ENCODE data around the gene TEX54.
A peak's percentile ranks its signal among the peaks of the same experiment; 100 is the strongest.
"Not testable (repeated sequence)": the region's sequence is repeated elsewhere in the genome, so short reads cannot be mapped to it uniquely, and the experiment has no call there.

TEX54 gene

DNA sequence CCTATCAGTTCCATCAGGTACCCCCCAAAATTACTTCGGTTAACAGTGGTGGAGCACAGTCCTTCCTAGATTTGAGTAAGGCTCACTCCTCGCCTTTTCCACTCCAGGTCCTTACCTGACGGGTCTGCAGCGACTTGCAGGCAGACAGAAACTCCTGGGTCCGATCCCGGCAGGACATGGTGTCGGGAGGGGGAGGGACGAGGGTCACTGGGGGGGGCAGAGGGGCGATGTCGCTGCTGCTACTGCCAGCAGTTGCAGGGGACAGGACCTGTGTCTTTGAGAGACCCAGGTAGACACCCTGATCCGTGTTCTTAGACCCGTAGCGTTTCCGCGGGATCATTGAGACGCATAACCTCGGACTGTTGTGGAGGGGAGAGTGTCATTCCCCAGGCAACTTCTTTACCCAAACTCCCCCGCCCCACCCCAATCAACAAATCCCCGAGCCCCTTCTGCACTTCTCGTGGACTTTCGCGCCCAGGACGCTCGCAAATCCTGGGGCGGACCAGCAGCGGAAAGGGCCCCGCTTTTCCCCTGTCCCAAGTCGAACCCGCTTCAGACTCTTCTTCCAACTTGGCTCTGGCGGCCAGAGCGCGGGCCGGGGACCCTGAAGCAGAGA is 1.6 kb downstream of the TEX54 start:
- DNase-seq, result peak; percentile 36

DNA sequence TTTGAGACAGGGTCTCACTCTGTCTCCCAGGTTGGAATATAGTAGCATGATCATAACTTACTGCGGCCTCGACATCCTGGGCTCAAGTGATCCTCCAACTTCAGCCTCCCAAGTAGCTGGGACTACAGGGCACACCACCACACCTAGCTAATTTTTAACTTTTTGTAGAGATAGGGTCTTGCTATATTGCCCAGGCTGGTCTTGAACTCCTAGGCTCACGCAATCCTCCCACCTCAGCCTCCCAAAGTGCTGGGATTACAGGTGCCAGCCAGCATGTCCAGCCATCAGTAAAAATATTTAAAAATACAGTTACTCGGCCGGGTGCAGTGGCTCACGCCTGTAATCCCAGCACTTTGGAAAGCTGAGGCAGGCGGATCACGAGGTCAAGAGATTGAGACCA is 4.5 kb downstream of the TEX54 start:
- not testable (repeated sequence) for DNase-seq

- DNase-seq, result no peak
These were observed 9.0 kb downstream of the TEX54 start for GRCh38 chr11:62823677-62824076.

DNA sequence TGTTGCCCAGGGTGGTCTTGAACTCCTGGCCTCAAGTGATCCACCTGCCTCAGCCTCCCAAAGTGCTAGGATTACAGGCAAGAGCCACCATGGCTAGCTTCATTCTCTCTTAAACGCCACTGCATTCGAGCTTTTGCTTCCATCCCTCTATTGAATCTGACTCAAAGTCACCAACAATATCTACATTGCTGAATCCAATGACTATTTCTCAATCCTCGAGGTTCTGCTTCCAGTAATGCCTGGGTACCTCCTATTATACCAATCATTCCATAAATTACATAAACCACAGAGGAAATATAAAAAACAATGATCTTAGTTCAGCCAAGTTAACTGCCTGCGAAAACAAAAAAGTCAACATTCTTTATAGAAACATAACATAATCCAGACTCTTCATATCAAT is 15.5 kb downstream of the TEX54 start:
- no peak for DNase-seq

GRCh38 chr11:62816557-62816956 is 16.1 kb downstream of the TEX54 start:
- DNase-seq, result no peak

DNA sequence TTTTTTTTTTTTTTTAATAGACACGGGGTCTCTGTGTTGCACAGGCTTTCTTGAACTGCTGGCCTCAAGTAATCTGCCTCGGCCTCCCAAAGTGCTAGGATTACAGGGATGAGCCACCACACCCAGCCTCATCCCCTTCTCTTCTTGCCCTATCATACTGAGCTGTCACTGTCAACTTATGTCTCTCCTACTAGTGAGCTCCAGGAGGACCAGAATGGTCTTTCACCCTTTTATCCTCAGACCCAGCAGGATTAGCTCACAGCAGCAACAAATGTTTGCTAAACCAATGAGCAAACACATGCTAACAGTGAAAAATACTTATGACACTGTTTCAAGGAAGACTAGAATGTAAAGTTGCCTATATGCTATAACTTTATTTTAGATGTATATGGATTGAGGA is 21.0 kb downstream of the TEX54 start:
- DNase-seq, result no peak

- DNase-seq, result no peak
These were observed 21.9 kb downstream of the TEX54 start for GRCh38 chr11:62810748-62811147.

DNA sequence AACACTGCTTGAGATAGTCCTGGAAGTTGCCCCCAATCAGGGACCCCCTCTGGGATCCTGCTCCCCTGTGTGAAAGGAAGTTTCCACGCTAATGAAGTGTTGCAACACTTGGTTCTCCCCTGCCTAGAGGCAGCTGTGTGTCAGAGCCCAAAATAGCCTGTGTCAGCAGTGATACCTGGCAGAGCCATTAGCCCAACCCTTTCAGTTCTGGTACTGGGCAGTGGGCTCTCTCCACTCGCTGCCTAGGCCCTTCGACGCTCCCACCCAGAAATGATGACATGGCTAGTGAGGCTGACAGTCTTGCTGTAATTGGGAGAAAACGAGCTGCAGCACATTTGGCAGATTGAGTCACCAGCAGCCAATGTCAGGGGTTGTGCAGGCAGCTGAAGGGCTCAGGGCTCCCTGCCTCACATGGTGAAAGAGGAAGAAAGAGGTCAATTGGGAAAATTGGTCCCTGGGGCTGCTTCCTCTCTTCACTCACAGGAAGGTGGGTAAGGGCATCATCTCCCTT is 26.0 kb downstream of the TEX54 start:
- DNase-seq, result no peak

DNA sequence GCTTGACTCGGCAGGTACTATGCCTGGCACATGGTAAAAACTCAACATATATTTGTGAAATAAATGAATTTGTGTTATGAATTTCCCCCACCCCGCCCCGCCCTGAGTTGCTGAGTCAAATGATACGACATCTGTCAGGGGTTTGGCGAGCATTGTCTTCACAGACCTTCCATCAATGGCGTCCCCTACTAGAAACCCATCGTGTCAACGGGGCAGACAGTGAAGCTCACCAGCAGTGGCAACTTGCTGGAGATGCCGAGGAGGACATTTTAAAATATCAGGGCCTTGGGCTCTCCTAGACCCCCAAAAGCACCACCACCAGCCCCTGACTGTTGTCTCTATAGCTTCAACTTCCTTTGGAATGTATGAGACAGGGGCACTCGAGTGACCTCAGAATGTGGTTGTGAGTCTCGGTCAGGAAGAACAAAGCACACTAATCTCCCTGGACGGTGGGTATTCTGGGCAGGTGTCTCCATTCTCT is 26.6 kb downstream of the TEX54 start:
- DNase-seq, result no peak

DNA sequence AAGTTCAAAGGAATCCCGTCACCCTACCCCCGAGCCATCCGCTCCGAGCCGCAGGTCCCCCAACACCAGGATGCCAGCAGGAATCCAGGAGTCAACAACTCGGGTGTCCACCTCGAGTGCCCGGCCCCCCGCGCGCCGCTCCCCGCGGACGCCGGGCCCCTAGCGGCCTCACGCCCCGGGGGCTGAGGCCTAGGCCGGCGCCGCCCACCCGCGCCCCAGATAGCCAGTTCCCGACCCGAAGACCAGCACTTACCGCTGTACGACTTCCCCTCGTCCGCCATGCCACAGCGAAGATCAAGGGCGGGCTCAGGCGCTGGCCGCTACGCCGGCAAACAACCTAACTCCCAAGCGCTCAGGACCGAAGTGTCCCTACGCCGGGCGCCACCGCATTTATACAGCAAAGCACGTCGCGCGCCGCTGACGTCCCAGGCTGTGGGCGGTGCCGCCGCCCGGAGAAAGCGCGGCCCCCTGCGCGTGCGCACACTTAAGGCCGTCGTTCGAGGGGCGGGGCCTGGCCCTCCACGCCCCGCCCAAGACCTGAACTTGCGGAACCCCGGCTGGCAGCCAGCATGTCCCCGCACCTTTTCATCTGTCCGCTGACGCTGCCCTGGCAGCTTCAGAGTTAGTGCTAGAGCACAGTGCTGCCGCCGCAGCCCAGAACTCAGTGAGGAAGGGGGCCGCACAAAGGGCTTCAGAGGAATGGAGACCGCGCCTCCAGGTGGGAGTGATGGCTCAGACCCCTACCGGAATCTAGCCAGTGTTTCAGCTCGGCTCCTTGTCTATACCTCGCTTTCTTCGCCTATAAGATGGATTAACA is 27.4 kb downstream of the TEX54 start, which contains the start of gene NXF1:
TSS of gene NXF1 (minus strand) at position 365 of the 817 bp plus-strand sequence. CDS start at position 281, 84 bp downstream.
- DNase-seq, result peak; percentile 88

DNA sequence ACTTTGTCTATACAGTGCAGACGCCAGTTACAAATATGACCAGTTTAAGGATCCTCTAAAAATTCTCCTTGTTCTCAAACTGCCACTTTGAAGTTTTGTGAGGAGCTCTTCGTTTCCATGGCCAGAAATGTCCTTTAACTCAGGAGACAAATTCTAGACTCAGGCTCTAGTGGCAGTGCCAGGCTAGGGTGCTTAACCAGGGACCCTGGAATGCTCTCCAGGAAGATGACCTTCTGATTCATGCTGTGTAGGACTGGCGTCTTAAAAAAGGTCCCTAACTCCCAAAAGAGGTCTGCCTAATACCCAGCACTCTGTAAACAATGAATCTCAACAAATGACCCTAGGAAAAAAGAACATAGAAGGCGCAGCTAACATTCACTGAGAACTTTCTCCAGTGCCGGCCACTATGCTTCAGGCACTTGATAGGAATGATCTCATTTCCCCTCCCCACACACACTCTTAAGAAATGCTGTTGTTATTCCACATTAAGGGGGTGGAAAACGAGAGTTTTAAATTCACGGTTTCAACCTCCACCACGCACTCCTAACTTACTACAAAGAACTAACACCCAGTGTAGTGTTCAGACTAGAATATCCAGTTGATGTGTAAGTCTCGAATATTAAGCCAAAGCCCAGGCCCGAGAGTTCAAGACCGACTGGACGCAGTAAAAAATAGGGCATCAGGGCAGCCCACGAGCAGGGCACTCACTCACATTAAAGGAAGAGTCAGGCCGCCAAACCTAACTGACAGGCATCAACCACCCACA is 28.1 kb downstream of the TEX54 start:
- no peak for DNase-seq

- no peak for DNase-seq
These were observed 31.6 kb downstream of the TEX54 start for GRCh38 chr11:62801071-62801470.

DNA sequence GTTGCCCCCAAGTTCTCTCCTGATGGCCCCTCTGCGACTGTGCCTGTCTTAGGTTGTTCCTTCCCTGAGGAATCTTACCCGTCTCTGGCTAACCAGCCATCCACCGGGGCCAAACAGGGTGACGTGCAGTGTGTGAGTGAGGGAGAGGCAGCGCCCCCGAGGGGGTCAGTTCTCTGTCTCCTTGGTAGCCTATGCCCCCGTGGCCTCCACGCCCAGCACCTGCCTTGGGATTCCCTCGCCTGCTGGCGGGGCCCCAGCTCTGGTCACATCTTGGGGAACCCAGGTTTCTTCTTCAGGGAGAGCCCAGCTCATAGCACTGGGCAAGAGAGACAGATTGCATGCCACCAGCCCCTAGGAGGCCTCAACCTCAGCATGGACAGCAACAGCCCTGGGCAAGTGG is 33.2 kb downstream of the TEX54 start:
- no peak for DNase-seq

DNA sequence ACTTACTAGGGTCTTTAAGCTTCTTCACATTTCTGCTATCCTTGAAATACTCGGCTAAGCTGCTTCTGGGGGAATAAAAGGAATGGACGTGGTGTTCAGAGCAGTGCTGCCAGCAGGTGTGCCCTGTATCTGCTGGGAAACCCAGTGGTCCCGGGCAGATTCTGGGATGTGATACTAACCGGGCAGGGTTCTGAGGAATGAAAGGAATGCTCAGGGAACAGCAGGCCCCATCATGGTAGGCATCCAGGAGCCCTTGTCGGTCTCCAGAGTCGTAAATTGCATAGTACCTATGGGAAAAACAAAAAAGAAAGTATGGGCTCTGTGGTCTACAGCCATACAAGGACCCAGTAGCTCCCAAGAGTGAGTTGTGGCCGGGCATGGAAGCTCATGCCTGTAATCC is 36.4 kb downstream of the TEX54 start:
- DNase-seq, result no peak

GRCh38 chr11:62794201-62794775 is 38.4 kb downstream of the TEX54 start:
- DNase-seq, result no peak

DNA sequence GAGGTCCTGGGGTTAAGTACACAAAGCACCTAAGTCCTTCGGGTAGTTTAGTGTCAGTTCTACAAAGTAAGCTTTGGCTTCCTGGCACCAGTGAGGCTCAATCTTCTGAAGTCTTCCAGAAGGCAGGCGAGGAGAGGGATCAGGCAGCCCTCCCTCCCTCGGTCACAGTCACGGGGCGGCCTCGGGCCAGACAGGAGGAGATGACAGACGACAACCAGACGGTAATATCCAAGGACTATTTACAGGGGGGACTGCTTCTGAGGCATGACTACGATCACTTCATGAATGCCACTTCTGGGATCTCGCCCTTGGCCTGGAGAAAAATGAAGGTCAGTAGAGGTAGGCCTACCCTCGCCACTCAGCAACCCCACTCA is 40.5 kb downstream of the TEX54 start:
- DNase-seq, result peak; percentile 39

DNA sequence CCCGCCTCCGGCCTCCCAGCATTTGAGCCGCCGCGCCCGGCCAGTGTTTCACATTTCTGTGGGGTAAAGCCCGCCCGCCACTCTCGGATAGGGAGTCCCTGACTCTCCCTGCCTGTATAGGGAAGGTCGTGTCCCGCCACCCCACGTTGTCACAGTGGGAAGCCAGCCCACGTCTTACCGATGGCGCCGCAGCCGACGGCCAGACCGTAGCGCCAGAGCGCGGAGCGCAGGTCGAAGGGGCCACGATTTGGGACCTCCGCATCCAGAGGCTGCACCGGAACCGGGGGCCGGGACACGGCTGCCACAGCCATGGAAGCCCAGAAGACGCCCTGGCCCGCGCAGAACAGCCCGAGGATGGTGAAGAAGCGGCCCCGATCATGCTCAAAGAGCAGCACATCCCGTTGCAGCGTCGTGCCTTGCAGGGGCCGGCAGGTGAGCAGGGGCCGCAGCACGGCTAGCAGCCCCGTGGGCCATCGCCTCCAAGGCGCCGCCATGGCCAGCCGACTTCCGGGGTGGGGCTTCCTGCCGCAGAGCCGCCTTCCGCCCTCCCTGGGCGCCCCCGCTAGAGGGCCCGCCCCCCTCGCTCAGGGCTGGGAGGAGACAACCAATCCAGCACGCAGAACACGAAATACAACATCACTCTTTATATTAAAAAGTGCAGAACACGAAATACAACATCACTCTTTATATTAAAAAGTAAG is 41.0 kb downstream of the TEX54 start, which contains the start of gene TMEM223:
TSS of gene TMEM223 (minus strand) at position 506 of the 701 bp plus-strand sequence. CDS start at position 494, 12 bp downstream.
- DNase-seq, result peak; percentile 66

DNA sequence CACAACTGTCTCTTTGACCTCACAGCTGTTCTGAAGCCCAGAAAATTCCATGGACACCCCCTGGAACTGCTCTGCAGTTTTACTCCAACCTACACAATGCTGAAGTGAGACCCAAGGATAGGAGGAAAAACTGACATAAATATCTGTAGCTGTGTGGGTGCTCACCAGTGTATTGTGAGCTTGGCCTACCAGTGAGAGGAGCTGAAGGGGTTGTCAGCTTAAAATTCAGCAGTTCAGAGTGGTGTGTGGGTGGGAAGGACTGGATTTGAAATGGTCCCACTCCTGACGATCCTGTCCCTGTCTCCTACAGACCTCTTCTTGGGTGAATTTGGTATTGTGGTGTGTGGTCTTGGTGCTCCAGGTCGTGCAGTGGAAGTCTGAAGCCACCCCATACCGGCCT is 43.1 kb downstream of the TEX54 start:
- no peak for DNase-seq

DNA sequence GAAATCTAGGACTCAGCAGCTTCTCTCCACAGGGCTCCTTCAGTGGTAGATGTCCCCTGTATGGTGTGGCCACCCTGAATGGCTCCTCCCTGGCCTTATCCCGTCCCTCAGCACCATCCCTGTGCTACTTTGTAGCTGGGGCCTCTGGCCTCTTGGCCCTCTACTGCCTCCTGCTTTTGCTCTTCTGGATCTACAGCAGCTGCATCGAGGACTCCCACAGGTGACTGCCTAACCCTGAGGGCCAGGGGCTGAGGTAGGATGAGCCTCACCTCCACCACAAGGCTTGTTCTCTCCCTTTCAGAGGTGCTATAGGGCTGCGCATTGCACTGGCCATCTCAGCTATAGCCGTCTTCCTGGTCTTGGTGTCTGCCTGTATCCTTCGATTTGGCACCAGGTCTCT is 43.6 kb downstream of the TEX54 start:
- no peak for DNase-seq

DNA sequence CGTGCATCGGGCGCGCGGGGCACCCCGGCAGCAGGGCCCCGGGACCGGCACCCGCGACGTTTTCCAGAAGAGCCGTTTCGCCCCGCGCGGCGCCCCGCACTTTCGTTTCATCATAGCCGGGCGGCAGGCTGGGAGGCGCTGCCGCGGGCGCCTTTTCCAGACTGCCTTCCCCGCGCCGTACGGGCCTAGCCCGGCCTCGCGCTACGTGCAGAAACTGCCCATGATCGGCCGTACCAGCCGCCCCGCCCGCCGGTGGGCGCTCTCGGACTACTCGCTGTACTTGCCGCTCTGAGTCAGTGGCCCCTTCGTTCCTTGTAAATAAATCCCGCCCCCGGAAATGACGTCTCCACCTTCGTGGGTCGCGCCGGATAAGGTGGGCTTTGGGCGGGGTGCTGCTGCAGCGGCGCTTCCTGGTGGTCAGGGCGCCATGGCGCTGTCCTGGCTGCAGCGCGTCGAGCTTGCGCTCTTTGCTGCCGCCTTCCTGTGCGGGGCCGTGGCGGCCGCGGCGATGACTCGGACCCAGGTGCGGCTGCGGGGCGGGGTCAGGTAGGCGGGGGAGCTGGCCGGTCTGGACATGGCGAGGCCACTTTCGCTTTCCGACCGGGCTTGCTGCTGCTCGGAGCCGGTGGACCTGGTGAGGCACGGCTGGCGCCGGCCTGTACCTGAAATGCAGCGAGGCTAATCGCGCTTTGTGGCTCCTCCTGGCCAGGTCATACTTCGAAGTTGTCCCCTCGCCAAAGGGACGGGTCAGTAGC is 45.5 kb downstream of the TEX54 start, which contains the start of gene TMEM179B:
TSS of gene TMEM179B (plus strand) at position 398 of the 755 bp plus-strand sequence. CDS start at position 428, 30 bp downstream.
- peak; percentile 95 for DNase-seq

DNA sequence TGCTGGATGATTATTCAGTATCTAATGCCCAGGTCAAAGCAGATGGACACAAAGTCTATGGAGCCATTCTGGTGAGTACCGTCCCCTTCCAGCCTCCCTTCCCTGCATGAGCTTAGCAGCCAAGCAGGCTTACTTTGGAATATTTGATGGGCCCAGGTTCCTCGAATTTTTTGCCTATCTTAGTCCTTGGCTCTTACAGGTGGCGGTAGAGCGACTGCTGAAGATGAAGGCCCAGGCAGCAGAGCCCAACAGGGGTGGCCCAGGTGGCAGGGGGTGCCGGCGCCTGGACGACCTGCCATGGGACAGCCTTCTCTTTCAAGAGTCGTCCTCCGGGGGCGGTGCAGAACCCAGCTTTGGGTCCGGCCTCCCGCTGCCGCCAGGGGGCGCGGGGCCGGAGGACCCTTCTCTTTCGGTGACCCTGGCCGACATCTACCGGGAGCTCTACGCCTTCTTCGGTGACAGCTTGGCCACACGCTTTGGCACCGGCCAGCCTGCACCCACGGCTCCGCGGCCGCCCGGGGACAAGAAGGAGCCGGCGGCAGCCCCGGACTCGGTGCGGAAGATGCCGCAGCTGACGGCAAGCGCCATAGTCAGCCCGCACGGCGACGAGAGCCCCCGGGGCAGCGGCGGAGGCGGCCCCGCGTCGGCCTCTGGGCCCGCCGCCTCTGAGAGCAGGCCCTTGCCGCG is 46.2 kb downstream of the TEX54 start:
- DNase-seq, result peak; percentile 60
